ENCODE measurements around the gene UROC1.
"Not testable (repeated sequence)": the region's sequence is repeated elsewhere in the genome, so short reads cannot be mapped to it uniquely, and the experiment has no call there.

The UROC1 gene

GRCh38 chr3:126537730-126538281 is 20.2 kb upstream of the UROC1 start:
- CTCF ChIA-PET = interaction anchor here (0.8 to 1.4 kb wide), 3 partner anchors 10 to 1010 kb away, joined by 3 to 5 read pairs (median 4); no protein-coding TSS in a partner anchor
- no peak for TF ChIP-seq CTCF (IDR thresholded peaks at IDR 0.05; ENCODE audit: control extremely low read depth, extremely low read depth, low read depth, missing control alignments)
- no peak for DNase-seq (ENCODE audit: extremely low spot score)
- POLR2A ChIA-PET = no interaction called here

- CTCF ChIA-PET = interaction anchor here (1.4 kb wide), 1 partner anchor 919 kb away, joined by 4 read pairs; no protein-coding TSS in a partner anchor
Observed at GRCh38 chr3:126537116-126537729, 19.6 kb upstream of the UROC1 start.

GRCh38 chr3:126536126-126536525 is 18.6 kb upstream of the UROC1 start:
- no peak for DNase-seq (ENCODE audit: extremely low spot score)
- TF ChIP-seq CTCF (IDR thresholded peaks at IDR 0.05; ENCODE audit: control extremely low read depth, extremely low read depth, low read depth, missing control alignments) = no peak

More at GRCh38 chr3:126537116-126537729, 19.6 kb upstream of the UROC1 start:
- no peak for TF ChIP-seq CTCF (IDR thresholded peaks at IDR 0.05; ENCODE audit: control extremely low read depth, extremely low read depth, low read depth, missing control alignments)
- POLR2A ChIA-PET = no interaction called here
- DNase-seq (ENCODE audit: extremely low spot score) = no peak

GRCh38 chr3:126535636-126536035 is 18.1 kb upstream of the UROC1 start:
- DNase-seq (ENCODE audit: extremely low spot score) = no peak
- POLR2A ChIA-PET = no interaction called here
- CTCF ChIA-PET = interaction anchor here (1.0 kb wide), 1 partner anchor 13 kb away, joined by 6 read pairs; no protein-coding TSS in a partner anchor
- TF ChIP-seq CTCF (IDR thresholded peaks at IDR 0.05; ENCODE audit: control extremely low read depth, extremely low read depth, low read depth, missing control alignments) = no peak

More at GRCh38 chr3:126536126-126536525, 18.6 kb upstream of the UROC1 start:
- CTCF ChIA-PET = interaction anchor here (1.0 kb wide), 1 partner anchor 14 kb away, joined by 6 read pairs; no protein-coding TSS in a partner anchor
- POLR2A ChIA-PET = no interaction called here

- POLR2A ChIA-PET; CTCF ChIA-PET; DNase-seq (ENCODE audit: extremely low spot score): not testable (repeated sequence)
Observed at GRCh38 chr3:126534716-126535115, 17.1 kb upstream of the UROC1 start.

- CTCF ChIA-PET = interaction anchor here (1.3 kb wide), 1 partner anchor 11 kb away, joined by 4 read pairs; no protein-coding TSS in a partner anchor
- TF ChIP-seq CTCF (IDR thresholded peaks at IDR 0.05; ENCODE audit: control extremely low read depth, extremely low read depth, low read depth, missing control alignments) = no peak
- DNase-seq (ENCODE audit: extremely low spot score) = no peak
- POLR2A ChIA-PET = no interaction called here
Observed at GRCh38 chr3:126533506-126533905, 15.9 kb upstream of the UROC1 start.

GRCh38 chr3:126531051-126531330 is 13.4 kb upstream of the UROC1 start:
- CTCF ChIA-PET = interaction anchor here (1.1 to 1.7 kb wide), 2 partner anchors 9 to 11 kb away, joined by 4 to 5 read pairs; no protein-coding TSS in a partner anchor
- no peak for DNase-seq (ENCODE audit: extremely low spot score)
- TF ChIP-seq CTCF (IDR thresholded peaks at IDR 0.05; ENCODE audit: control extremely low read depth, extremely low read depth, low read depth, missing control alignments) = no peak
- POLR2A ChIA-PET = no interaction called here
